HUES48 (cell line): ENCODE data around the gene GJC1.
A peak's percentile ranks its signal among the peaks of the same experiment; 100 is the strongest.
"Not testable (repeated sequence)": the region's sequence is repeated elsewhere in the genome, so short reads cannot be mapped to it uniquely, and the experiment has no call there.

Experiments
- H3K27ac ChIP-seq: one replicate; pipeline ENCODE4 v1.7.0; 2013; ENCODE audit warnings: low read depth, low read length, inconsistent platforms
- H3K27me3 ChIP-seq: 2 replicates; pipeline ENCODE4 v1.6.1; 2013; ENCODE audit warnings: mild to moderate bottlenecking, low read length; ENCODE audit not compliant: control insufficient read depth, insufficient read depth
- H3K36me3 ChIP-seq: 2 replicates; pipeline ENCODE4 v1.6.1; 2013; ENCODE audit warnings: low read length; ENCODE audit not compliant: control insufficient read depth, insufficient read depth
- H3K4me1 ChIP-seq: 2 replicates; pipeline ENCODE4 v1.6.1; 2013; ENCODE audit warnings: mild to moderate bottlenecking, low read length; ENCODE audit not compliant: control insufficient read depth, insufficient read depth
- H3K4me3 ChIP-seq: 2 replicates; pipeline ENCODE4 v1.5.1; 2013; ENCODE audit warnings: mild to moderate bottlenecking, low read depth, low read length
- H3K9ac ChIP-seq: 2 replicates; pipeline ENCODE4 v1.6.1; 2013; ENCODE audit warnings: mild to moderate bottlenecking, low read depth, low read length, moderate library complexity
- H3K9me3 ChIP-seq: 2 replicates; pipeline ENCODE4 v1.6.1; 2013; ENCODE audit warnings: low read length; ENCODE audit not compliant: control insufficient read depth, insufficient read depth

GJC1 gene

GRCh38 chr17:44842748-44843147 is 12.7 kb upstream of the GJC1 start:
- no peaks in the 10 kb centered on the region for H3K9me3 ChIP-seq
- H3K4me1 ChIP-seq, result peaks cover 28% of the 10 kb centered on the region
- H3K9ac ChIP-seq, result no peak overlapping the region
- H3K27ac ChIP-seq, result peak overlapping the region; percentile 6
- H3K27me3 ChIP-seq, result no peaks in the 10 kb centered on the region
- no peaks in the 10 kb centered on the region for H3K36me3 ChIP-seq
- H3K4me3 ChIP-seq, result peak overlapping the region; percentile 4; the same call in 1 of the 2 replicates

DNA sequence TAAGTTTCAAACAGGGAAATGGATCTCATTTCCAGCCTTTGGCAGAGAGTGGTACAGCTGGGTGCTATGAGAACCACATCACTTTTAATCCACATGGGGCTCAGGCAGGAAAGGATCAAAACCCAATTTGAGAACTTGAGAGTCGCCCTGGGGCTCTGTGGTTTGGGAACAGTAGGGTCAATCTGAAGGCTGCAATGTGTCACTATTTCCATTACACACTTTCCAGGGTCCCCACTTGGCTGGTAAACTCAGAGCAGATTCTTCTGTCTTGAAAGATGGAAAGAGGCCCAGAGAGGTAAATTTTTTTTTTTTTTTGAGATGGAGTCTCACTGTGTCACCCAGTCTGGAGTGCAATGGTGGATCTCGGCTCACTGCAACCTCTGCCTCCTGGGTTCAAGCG is 10.8 kb upstream of the GJC1 start:
- Histone ChIP-seq H3K27ac (no peak overlapping the region), H3K27me3 (no peaks in the 10 kb centered on the region), H3K4me3 (no peak overlapping the region), H3K36me3 (no peaks in the 10 kb centered on the region), H3K9ac (no peak overlapping the region), H3K4me1 (peaks cover 25% of the 10 kb centered on the region), H3K9me3 (no peaks in the 10 kb centered on the region)

DNA sequence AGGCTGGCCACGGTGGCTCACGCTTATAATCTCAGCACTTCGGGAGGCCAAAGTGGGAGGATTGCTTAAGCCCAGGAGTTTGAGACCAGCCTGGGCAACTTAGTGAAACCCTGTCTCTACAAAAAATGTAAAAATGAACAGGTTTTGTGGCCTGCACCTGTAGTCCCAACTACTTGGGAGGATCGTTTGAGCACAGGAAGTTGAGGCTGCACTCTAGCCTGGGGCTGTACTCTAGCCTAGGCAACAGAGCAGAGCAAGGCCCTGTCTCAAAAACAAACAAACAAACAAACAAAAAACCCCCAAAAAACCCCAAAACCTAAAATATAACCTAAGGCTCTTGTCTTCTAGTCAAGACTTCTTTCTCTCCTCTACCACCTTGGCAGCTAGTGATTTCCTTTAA is 10.2 kb upstream of the GJC1 start:
- Histone ChIP-seq H3K27ac (no peak overlapping the region), H3K4me1 (peaks cover 25% of the 10 kb centered on the region), H3K9me3 (no peaks in the 10 kb centered on the region), H3K9ac (no peak overlapping the region), H3K4me3 (no peak overlapping the region), H3K27me3 (no peaks in the 10 kb centered on the region), H3K36me3 (no peaks in the 10 kb centered on the region)

GRCh38 chr17:44837196-44837595 is 7.1 kb upstream of the GJC1 start:
- no peaks in the 10 kb centered on the region for H3K9me3 ChIP-seq
- H3K9ac ChIP-seq, result no peak overlapping the region
- H3K4me3 ChIP-seq, result no peak overlapping the region
- H3K27me3 ChIP-seq, result no peaks in the 10 kb centered on the region
- no peaks in the 10 kb centered on the region for H3K36me3 ChIP-seq
- H3K27ac ChIP-seq, result no peak overlapping the region
- peaks cover 5% of the 10 kb centered on the region for H3K4me1 ChIP-seq

- Histone ChIP-seq H3K9ac (no peak overlapping the region), H3K36me3 (no peaks in the 10 kb centered on the region), H3K4me1 (peaks cover 22% of the 10 kb centered on the region), H3K27ac (no peak overlapping the region), H3K4me3 (no peak overlapping the region), H3K9me3 (no peaks in the 10 kb centered on the region), H3K27me3 (no peaks in the 10 kb centered on the region)
Measured at GRCh38 chr17:44832805-44833204, 2.7 kb upstream of the GJC1 start.

DNA sequence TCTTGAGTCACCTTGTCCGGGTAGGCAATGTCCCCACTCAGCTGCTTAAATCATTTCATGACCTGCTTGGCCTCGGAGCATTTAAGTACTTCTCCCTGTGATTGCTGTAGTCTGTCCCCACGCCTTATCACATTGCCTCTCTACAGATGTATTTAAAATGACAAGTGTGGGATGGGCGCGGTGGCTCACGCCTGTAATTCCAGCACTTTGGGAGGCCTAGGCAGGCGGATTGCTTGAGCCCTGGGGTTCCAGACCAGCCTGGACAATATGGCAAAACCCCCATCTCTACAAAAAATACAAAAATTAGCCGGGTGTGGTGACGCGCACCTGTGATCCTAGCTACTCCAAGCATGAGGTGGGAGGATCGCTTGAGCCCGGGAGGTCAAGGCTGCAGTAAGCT is 1.3 kb upstream of the GJC1 start:
- Histone ChIP-seq H3K4me1 (peaks cover 22% of the 10 kb centered on the region), H3K27ac (peak overlapping the region; percentile 97), H3K36me3 (no peaks in the 10 kb centered on the region), H3K27me3 (no peaks in the 10 kb centered on the region), H3K4me3 (peak overlapping the region; percentile 99), H3K9ac (peak overlapping the region; percentile 10; the same call in 1 of the 2 replicates), H3K9me3 (no peaks in the 10 kb centered on the region)

GRCh38 chr17:44830359-44831288 is 537 bp upstream of the GJC1 start:
- Histone ChIP-seq H3K9ac (peak overlapping the region; percentile 97), H3K9me3 (no peaks in the 10 kb centered on the region), H3K4me3 (peak overlapping the region; percentile 99), H3K27me3 (no peaks in the 10 kb centered on the region), H3K27ac (peak overlapping the region; percentile 97), H3K36me3 (no peaks in the 10 kb centered on the region), H3K4me1 (peaks cover 22% of the 10 kb centered on the region)

- Histone ChIP-seq H3K36me3 (no peaks in the 10 kb centered on the region), H3K9ac (peak overlapping the region; percentile 97), H3K27me3 (no peaks in the 10 kb centered on the region), H3K9me3 (no peaks in the 10 kb centered on the region), H3K4me1 (peaks cover 22% of the 10 kb centered on the region), H3K27ac (peak overlapping the region; percentile 97), H3K4me3 (peak overlapping the region; percentile 99)
Measured at GRCh38 chr17:44828919-44829522, 1.1 kb downstream of the GJC1 start.

GRCh38 chr17:44827863-44828262 is 2.2 kb downstream of the GJC1 start:
- Histone ChIP-seq H3K9me3 (no peaks in the 10 kb centered on the region), H3K9ac (no peak overlapping the region), H3K36me3 (no peaks in the 10 kb centered on the region), H3K4me1 (peaks cover 22% of the 10 kb centered on the region), H3K27ac (no peak overlapping the region), H3K27me3 (no peaks in the 10 kb centered on the region), H3K4me3 (peak overlapping the region; percentile 99)

GRCh38 chr17:44826123-44826790 is 3.8 kb downstream of the GJC1 start:
- H3K4me3 ChIP-seq, result no peak overlapping the region
- no peaks in the 10 kb centered on the region for H3K9me3 ChIP-seq
- no peaks in the 10 kb centered on the region for H3K27me3 ChIP-seq
- H3K36me3 ChIP-seq, result no peaks in the 10 kb centered on the region
- H3K4me1 ChIP-seq, result peaks cover 14% of the 10 kb centered on the region
- H3K9ac ChIP-seq, result no peak overlapping the region
- H3K27ac ChIP-seq, result no peak overlapping the region

GRCh38 chr17:44825236-44825635 is 4.9 kb downstream of the GJC1 start:
- not testable (repeated sequence) for H3K9me3 ChIP-seq, H3K27ac ChIP-seq, H3K27me3 ChIP-seq, H3K4me1 ChIP-seq, H3K9ac ChIP-seq, H3K4me3 ChIP-seq, H3K36me3 ChIP-seq
